Measurements from ENCODE around the gene CYGB.

CYGB gene

DNA sequence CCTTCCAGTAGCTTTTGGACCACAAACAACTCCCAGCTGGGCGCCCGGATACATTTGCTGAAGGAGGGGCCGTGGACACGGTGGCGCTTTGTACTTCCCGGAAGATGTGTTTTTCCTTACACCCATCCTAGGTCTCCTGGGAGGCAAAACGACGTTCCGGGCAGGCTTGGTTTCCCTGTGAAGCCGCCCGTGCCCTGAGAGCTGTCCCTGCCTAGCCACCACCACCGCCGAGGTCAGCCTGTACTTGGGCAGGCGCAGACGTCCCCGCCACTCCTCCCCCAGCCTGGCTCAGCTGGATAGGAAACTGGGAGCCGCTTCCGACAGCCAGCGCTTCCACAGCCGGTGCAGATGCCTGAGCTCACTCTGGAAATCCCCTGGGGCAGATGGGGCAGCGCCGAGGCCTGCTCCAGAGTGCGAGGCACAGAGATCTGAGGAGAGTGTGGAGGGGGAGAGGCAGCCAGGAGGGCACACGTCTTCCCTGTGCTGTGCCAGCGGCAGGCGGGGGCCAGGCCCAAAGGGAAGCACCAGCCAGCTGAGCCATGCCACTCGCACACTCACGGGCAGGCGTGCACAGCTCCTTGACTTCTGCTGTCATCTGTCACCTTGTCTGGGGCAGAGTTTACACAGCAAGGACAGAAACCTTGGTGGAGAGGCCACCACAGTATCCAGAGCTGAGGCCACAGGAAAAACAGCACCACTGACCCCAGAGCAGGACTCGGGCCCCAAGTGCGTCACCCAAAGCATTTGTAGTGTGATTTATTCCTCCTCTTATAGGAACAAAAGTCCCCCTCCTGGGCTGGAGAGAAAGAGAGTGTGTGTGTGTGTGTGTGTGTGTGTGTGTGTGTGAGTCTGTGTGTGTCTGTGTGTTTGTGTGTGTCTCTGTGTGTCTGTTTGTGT is 39.3 kb downstream of the CYGB start (continued):
- TF ChIP-seq ZBTB49 (tag by site-specific recombination; IDR thresholded peaks at IDR 0.05; ENCODE audit: low read depth) (no peak), KLF7 (tag by site-specific recombination; IDR thresholded peaks at IDR 0.05; ENCODE audit: borderline replicate concordance) (no peak), ZBTB48 (tag by site-specific recombination; IDR thresholded peaks at IDR 0.05) (no peak), ZNF221 (tag by site-specific recombination; IDR thresholded peaks at IDR 0.05; ENCODE audit: borderline replicate concordance) (no peak), ELK4 (IDR thresholded peaks at IDR 0.05; ENCODE audit: borderline replicate concordance, low read depth, low read length) (no peak), PRDM1 (tag by site-specific recombination; IDR thresholded peaks at IDR 0.05) (no peak), HOXA7 (CRISPR knock-in tag; IDR thresholded peaks at IDR 0.05; ENCODE audit: borderline replicate concordance) (no peak), ZNF530 (tag by site-specific recombination; IDR thresholded peaks at IDR 0.05; ENCODE audit: low read depth) (no peak), OSR2 (tag by site-specific recombination; IDR thresholded peaks at IDR 0.05) (peak; percentile 93), KLF16 (tag by site-specific recombination; IDR thresholded peaks at IDR 0.05) (no peak), MEIS1 (CRISPR knock-in tag; IDR thresholded peaks at IDR 0.05; ENCODE audit: borderline replicate concordance) (no peak), YY1 (tag by site-specific recombination; IDR thresholded peaks at IDR 0.05) (no peak), GLI4 (tag by site-specific recombination; IDR thresholded peaks at IDR 0.05) (no peak), FEZF1 (tag by site-specific recombination; IDR thresholded peaks at IDR 0.05) (no peak), ZNF350 (tag by site-specific recombination; IDR thresholded peaks at IDR 0.05) (no peak)
- TF ChIP-seq, protein P1, sequence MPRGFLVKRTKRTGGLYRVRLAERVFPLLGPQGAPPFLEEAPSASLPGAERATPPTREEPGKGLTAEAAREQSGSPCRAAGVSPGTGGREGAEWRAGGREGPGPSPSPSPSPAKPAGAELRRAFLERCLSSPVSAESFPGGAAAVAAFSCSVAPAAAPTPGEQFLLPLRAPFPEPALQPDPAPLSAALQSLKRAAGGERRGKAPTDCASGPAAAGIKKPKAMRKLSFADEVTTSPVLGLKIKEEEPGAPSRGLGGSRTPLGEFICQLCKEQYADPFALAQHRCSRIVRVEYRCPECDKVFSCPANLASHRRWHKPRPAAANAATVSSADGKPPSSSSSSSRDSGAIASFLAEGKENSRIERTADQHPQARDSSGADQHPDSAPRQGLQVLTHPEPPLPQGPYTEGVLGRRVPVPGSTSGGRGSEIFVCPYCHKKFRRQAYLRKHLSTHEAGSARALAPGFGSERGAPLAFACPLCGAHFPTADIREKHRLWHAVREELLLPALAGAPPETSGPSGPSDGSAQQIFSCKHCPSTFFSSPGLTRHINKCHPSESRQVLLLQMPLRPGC (tag by site-specific recombination; IDR thresholded peaks at IDR 0.05): 0 out of 2 replicates have a peak, but pooled peaks have one; percentile 51
- TF ChIP-seq, protein P2, sequence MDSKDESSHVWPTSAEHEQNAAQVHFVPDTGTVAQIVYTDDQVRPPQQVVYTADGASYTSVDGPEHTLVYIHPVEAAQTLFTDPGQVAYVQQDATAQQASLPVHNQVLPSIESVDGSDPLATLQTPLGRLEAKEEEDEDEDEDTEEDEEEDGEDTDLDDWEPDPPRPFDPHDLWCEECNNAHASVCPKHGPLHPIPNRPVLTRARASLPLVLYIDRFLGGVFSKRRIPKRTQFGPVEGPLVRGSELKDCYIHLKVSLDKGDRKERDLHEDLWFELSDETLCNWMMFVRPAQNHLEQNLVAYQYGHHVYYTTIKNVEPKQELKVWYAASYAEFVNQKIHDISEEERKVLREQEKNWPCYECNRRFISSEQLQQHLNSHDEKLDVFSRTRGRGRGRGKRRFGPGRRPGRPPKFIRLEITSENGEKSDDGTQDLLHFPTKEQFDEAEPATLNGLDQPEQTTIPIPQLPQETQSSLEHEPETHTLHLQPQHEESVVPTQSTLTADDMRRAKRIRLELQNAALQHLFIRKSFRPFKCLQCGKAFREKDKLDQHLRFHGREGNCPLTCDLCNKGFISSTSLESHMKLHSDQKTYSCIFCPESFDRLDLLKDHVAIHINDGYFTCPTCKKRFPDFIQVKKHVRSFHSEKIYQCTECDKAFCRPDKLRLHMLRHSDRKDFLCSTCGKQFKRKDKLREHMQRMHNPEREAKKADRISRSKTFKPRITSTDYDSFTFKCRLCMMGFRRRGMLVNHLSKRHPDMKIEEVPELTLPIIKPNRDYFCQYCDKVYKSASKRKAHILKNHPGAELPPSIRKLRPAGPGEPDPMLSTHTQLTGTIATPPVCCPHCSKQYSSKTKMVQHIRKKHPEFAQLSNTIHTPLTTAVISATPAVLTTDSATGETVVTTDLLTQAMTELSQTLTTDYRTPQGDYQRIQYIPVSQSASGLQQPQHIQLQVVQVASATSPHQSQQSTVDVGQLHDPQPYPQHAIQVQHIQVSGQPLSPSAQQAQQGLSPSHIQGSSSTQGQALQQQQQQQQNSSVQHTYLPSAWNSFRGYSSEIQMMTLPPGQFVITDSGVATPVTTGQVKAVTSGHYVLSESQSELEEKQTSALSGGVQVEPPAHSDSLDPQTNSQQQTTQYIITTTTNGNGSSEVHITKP (tag by site-specific recombination; IDR thresholded peaks at IDR 0.05): no peak
- TF ChIP-seq, protein P3, sequence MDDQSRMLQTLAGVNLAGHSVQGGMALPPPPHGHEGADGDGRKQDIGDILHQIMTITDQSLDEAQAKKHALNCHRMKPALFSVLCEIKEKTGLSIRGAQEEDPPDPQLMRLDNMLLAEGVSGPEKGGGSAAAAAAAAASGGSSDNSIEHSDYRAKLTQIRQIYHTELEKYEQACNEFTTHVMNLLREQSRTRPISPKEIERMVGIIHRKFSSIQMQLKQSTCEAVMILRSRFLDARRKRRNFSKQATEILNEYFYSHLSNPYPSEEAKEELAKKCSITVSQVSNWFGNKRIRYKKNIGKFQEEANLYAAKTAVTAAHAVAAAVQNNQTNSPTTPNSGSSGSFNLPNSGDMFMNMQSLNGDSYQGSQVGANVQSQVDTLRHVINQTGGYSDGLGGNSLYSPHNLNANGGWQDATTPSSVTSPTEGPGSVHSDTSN (CRISPR knock-in tag; IDR thresholded peaks at IDR 0.05): no peak
- TF ChIP-seq, protein P4, sequence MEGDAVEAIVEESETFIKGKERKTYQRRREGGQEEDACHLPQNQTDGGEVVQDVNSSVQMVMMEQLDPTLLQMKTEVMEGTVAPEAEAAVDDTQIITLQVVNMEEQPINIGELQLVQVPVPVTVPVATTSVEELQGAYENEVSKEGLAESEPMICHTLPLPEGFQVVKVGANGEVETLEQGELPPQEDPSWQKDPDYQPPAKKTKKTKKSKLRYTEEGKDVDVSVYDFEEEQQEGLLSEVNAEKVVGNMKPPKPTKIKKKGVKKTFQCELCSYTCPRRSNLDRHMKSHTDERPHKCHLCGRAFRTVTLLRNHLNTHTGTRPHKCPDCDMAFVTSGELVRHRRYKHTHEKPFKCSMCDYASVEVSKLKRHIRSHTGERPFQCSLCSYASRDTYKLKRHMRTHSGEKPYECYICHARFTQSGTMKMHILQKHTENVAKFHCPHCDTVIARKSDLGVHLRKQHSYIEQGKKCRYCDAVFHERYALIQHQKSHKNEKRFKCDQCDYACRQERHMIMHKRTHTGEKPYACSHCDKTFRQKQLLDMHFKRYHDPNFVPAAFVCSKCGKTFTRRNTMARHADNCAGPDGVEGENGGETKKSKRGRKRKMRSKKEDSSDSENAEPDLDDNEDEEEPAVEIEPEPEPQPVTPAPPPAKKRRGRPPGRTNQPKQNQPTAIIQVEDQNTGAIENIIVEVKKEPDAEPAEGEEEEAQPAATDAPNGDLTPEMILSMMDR (tag by site-specific recombination; IDR thresholded peaks at IDR 0.05): no peak
- TF ChIP-seq, protein P5, sequence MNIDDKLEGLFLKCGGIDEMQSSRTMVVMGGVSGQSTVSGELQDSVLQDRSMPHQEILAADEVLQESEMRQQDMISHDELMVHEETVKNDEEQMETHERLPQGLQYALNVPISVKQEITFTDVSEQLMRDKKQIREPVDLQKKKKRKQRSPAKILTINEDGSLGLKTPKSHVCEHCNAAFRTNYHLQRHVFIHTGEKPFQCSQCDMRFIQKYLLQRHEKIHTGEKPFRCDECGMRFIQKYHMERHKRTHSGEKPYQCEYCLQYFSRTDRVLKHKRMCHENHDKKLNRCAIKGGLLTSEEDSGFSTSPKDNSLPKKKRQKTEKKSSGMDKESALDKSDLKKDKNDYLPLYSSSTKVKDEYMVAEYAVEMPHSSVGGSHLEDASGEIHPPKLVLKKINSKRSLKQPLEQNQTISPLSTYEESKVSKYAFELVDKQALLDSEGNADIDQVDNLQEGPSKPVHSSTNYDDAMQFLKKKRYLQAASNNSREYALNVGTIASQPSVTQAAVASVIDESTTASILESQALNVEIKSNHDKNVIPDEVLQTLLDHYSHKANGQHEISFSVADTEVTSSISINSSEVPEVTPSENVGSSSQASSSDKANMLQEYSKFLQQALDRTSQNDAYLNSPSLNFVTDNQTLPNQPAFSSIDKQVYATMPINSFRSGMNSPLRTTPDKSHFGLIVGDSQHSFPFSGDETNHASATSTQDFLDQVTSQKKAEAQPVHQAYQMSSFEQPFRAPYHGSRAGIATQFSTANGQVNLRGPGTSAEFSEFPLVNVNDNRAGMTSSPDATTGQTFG (tag by site-specific recombination; IDR thresholded peaks at IDR 0.05; ENCODE audit: borderline replicate concordance): no peak
